Suprapubic skin (tissue), 4 donors: ENCODE data around the gene ZNF532.

Experiments used
- CTCF ChIP-seq, 2 donors: fragments of 200-600 bp in 1 of 2; fragments of 450-650 bp in 1 of 2; sonication (generic) in 1 of 2; IDR thresholded peaks; one replicate each; pipeline ENCODE4 v1.5.1; 2016 to 2019; ENCODE audit warnings: antibody characterized with exemption in 2 of 2, mild to moderate bottlenecking in 1 of 2, moderate library complexity in 1 of 2
- EP300 ChIP-seq: sonication (generic); formaldehyde crosslinking; IDR thresholded peaks from one replicate; pipeline ENCODE4 v1.6.1; 2017; ENCODE audit warnings: antibody characterized with exemption
- POLR2A ChIP-seq, 2 donors: fragments of 450-650 bp; IDR thresholded peaks; one replicate each; pipeline ENCODE4 v1.6.1; 2017; ENCODE audit warnings: antibody characterized with exemption in 2 of 2, mild to moderate bottlenecking in 2 of 2, moderate library complexity in 2 of 2
- POLR2AphosphoS5 ChIP-seq, 3 donors: sonication (generic); formaldehyde crosslinking; IDR thresholded peaks; one replicate each; pipeline ENCODE4 v1.6.1; 2017; ENCODE audit warnings: antibody characterized with exemption in 3 of 3

- TF ChIP-seq CTCF (IDR thresholded peaks at IDR 0.05) (no peak), EP300 (no peak), POLR2AphosphoS5 (IDR thresholded peaks at IDR 0.05) (no peak), POLR2A (IDR thresholded peaks at IDR 0.05) (no peak)
Observed at GRCh38 chr18:58896734-58897508, 32.2 kb downstream of the ZNF532 start.
